ENCODE results near the gene RRP15. TPM values are rescaled to one million over a fixed set of nuclear protein-coding genes. Genes with fewer than 3 reads are reported as not detected.

The RRP15 gene
- total RNA-seq, 1 donor from 2014 or later, result 18.7 TPM

GRCh38 chr1:218274511-218274910, 10.6 kb upstream of the RRP15 start:
- Histone ChIP-seq H3K27ac (no peak overlapping the region), H3K36me3 (no peaks in the 10 kb centered on the region), H3K27me3 (ENCODE audit: low read depth) (no peaks in the 10 kb centered on the region), H3K9me3 (no peaks in the 10 kb centered on the region), H3K4me3 (no peak overlapping the region), H3K4me1 (no peaks in the 10 kb centered on the region)
- intact Hi-C loops (cut with DNase I), result no loop called here
- no peak for DNase-seq
- ATAC-seq, result no peak
- TF ChIP-seq CTCF (IDR thresholded peaks at IDR 0.05), result no peak

GRCh38 chr1:218275823-218276222, 9.3 kb upstream of the RRP15 start:
- Histone ChIP-seq H3K36me3 (no peaks in the 10 kb centered on the region), H3K27ac (no peak overlapping the region), H3K4me3 (no peak overlapping the region), H3K9me3 (no peaks in the 10 kb centered on the region), H3K4me1 (no peaks in the 10 kb centered on the region), H3K27me3 (ENCODE audit: low read depth) (no peaks in the 10 kb centered on the region)
- ATAC-seq (no peak), DNase-seq (no peak)
- intact Hi-C loops (cut with DNase I), result no loop called here
- TF ChIP-seq CTCF (IDR thresholded peaks at IDR 0.05), result no peak

- intact Hi-C loops (cut with DNase I), result no loop called here
- TF ChIP-seq CTCF (IDR thresholded peaks at IDR 0.05), result no peak
- no peak overlapping the region for H3K27ac ChIP-seq
- H3K36me3 ChIP-seq, result no peaks in the 10 kb centered on the region
- no peak overlapping the region for H3K4me3 ChIP-seq
- ATAC-seq (no peak), DNase-seq (no peak)
- no peaks in the 10 kb centered on the region for H3K9me3 ChIP-seq
- H3K27me3 ChIP-seq (ENCODE audit: low read depth), result no peaks in the 10 kb centered on the region
- H3K4me1 ChIP-seq, result peaks cover 12% of the 10 kb centered on the region
Observed at GRCh38 chr1:218281285-218281684, 3.8 kb upstream of the RRP15 start.

- Histone ChIP-seq H3K9me3 (no peaks in the 10 kb centered on the region), H3K36me3 (no peaks in the 10 kb centered on the region), H3K27me3 (ENCODE audit: low read depth) (no peaks in the 10 kb centered on the region), H3K27ac (peak overlapping the region; percentile 82), H3K4me1 (peaks cover 21% of the 10 kb centered on the region), H3K4me3 (peak overlapping the region; percentile 88)
- DNase-seq (peak; percentile 48), ATAC-seq (peak; percentile 56 to 68)
- intact Hi-C loops (cut with DNase I), result no loop called here
- no peak for TF ChIP-seq CTCF (IDR thresholded peaks at IDR 0.05)
Observed at GRCh38 chr1:218284377-218284916, 646 bp upstream of the RRP15 start.

GRCh38 chr1:218292515-218292914, 7.4 kb downstream of the RRP15 start:
- intact Hi-C loops (cut with DNase I), result no loop called here

More at GRCh38 chr1:218292515-218292914, 7.4 kb downstream of the RRP15 start:
- DNase-seq, result no peak
- Histone ChIP-seq H3K9me3 (no peaks in the 10 kb centered on the region), H3K27ac (no peak overlapping the region), H3K36me3 (peaks cover 8% of the 10 kb centered on the region), H3K27me3 (ENCODE audit: low read depth) (no peaks in the 10 kb centered on the region), H3K4me3 (no peak overlapping the region), H3K4me1 (no peaks in the 10 kb centered on the region)
- no peak for ATAC-seq
- no peak for TF ChIP-seq CTCF (IDR thresholded peaks at IDR 0.05)
